ENCODE results near the gene NHEJ1.

NHEJ1 gene

DNA sequence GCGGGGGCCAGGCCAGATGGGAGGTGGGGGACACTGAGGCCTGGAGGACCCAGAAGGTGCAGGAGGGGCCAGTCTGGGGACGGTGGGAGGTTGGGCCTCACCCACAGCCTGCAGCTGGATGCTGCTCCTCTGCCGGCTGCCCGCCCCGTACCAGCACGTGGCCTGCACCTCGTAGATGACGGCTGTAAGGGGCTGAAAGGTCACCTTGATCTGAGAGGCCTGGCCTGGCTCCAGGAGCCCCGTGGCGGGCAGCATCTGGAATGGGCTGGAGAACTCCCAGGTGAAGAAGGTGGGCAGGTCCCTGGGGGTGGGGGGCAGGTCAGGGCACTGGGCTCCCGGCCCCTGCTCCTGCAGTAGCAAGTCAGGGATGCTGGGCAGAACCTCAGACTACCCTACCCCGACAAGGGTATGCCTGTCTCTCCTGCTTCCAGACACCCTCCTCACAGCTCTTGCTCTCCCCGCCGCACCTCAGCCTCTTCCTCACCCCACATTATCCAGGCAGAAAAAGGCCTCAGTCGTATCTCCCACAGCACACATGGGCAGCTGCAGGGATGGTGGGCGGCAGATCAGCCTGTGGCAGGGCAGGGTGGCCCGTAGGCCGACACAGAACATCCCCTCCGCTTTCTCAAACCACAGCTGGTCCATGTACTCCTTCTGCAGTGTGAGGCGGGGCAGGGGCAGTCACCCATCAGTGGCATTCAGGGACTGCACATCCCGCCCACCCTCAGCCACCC lies 129.4 kb downstream of the NHEJ1 start:
- no peak for DNase-seq (ENCODE audit: low read depth in 3 of 3, low spot score in 1 of 3)

DNA sequence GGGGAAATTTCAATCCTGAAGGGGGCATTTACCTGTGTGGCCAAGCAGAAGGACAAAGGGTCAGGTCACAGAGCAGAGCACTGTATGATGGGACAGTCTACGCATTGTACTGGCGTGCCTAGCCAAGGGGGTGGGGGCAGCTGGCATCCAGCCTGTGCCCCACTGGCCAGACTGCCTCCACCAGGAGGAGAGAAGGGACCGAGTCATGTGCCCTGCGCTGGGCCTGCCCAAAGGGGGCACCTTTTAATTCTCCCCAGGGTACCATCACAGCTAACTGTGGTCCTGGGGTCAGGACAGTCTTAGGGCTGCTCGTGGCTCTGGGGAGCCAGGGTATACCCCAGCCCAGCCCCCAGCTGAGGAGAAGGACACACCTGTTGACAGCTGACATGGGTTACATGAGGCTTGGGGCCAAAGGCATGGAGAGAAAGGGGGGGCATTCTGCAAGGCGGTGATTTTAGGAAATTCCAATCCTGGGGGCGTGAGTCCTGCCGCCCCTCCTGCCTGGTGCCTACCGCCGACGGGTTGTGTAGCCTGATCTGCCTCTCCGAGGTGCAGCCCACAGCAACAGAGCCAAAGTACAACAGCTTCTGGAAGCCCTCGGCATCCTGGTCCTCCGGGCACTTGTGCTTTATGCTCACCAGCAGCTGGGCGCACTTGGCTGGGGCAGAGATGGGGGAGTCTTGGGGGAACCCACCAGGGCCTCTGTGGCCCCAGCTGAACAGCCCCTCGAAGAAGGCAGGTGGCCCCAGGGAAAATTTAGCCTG lies 130.3 kb downstream of the NHEJ1 start:
- no peak for DNase-seq (ENCODE audit: low read depth in 3 of 3, low spot score in 1 of 3)

DNA sequence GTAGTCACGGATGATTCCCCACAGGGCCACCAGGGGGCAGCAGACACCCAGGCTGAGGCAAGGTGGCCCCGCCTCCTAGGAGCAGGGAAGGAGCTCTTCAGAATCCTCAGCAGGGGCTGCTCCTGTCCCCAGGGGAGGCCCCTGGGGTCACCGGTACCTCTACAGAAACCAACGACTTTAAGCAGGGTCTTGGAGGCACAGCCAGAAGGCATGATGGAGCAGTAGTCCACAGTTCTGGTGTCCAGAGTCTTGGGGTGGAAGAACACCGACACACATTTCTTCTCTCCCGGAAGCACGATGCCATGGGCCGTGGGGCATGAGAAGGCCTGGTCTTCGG lies 130.8 kb downstream of the NHEJ1 start:
- peak; percentile 32 to 68 (median 43) for DNase-seq (ENCODE audit: low read depth in 3 of 3, low spot score in 1 of 3)

DNA sequence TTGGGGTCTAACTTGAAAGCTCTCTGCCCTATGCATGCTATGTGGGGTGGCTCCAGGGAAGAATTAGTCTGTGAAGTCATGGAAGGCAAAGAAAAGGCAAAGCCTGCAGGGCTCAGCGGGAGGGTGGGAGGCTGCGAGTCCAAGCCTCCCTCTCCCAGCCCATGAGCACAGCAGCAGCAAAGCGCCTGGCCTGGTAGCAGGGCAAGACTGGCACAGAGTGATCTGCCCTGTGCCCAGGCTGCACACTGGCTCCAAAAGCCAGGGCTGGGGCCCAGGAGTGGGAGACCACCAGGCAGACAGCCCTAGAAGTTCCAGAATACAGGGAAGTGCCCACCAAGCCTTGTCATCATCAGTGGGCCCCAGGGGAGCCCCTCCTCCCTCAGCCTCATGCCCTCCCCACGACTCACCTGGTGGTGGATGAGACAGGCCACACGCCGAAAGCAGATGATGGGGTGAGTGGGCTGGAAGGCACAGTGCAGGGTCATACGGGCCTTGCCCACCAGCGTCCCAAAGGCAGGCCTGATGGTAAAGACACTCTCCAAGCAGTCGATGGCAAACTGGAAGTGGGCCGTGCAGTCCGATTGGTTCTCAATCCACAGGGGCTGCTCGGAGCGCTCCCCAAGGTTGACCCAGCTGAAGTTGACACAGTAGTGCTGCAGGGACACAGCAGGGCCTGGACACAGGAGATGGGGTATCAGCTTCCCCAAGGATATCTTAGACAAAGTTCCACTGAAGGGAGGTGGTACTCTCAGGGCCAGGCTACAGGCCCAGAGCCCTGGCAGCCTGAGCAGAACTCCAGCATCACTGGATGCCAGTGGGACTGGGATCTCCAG lies 131.4 kb downstream of the NHEJ1 start:
- no peak for DNase-seq (ENCODE audit: low read depth in 3 of 3, low spot score in 1 of 3)

DNA sequence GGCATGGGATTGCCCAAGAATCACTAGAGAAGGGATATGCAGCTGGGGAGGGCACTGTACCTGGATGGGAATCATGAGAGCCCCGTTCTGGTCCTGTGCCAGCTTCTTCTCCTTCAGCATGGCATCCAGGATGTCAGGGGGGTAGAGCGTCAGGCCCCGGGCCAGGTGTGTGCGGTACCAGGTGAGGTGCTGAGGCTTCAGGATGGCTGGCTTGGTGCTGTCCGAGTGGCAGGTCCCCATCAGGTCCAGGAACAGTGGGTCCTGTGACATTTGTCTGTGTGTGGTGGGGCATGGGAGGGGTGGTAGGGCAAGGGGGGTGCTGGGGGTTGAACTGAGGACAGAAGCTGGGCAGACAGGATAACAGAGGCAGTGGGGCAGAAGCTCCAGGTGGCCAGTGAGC lies 132.5 kb downstream of the NHEJ1 start:
- no peak for DNase-seq (ENCODE audit: low read depth in 3 of 3, low spot score in 1 of 3)

GRCh38 chr2:219027511-219028055 lies 133.0 kb downstream of the NHEJ1 start:
- no peak for DNase-seq (ENCODE audit: low read depth in 3 of 3, low spot score in 1 of 3)

DNA sequence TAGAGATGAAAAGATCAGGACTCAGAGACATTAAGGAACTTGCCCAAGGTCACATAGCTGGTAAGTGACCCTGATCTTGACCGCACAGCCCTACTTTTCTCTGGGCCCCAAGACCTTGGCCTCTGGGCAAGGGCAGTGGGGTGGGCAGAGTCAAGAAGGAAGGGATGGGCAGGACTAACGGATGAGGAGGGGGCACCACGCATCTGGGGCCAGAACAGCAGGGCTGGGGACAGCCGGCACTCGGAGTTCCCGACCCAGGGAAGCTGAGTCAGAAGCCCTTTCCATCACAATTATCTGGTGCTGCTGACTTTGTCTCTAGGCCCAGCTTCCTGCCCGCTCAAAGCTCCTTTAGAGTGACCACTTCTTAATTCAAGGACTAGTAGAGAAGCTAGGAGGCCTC lies 133.7 kb downstream of the NHEJ1 start:
- DNase-seq (ENCODE audit: low read depth in 3 of 3, low spot score in 1 of 3) = no peak

DNA sequence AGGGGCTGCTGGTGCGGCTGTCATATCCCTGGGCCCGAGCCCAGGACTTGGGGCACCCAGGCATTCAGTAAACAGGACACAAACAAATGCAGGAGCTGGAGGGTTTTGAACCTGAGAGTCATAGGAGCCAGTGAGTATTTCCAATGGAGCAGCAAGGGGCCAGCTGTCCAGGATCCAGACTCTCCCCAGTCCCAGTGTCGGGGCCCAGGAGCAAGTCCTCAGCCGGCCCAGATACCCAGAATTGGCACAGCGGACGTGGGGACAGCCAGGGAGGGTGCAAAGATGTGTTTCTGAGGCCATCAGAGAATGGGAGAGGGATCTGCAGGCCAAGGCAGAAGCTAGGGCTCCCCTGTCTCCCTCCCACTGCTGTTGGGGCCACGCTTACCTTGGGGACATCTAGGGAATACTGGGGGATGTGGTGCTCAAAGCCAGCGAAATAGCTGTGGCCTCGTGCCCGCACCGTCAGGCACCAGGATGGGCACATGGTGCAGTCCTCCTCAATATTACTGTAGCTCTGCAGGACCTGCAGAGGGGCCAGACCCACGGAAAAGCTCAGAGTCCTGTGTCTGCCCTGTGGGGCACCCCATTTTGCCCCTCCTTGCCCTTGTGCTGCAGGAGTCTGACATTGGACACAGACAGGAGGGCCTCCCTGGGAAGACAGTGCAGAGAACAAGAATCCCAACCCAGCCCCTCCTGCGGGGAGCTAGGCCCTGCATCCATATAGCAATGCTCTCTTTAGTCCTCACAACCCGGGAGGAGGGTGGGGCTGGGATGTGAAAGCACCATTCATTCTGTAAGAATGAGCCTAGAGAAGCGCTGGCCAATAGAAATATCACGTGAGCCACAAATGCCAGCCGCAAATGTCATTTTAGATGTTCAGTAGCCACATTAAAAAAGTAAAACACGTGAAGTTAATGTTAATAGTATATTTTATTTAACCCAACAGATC lies 134.7 kb downstream of the NHEJ1 start:
- DNase-seq (ENCODE audit: low read depth in 3 of 3, low spot score in 1 of 3) = no peak
